GM18499 (cell line): ENCODE data around the gene MBD6.

Experiments used
- ATAC-seq: cut with Tn5 transposase; IDR thresholded peaks from one replicate; pipeline ENCODE4 v1.9.1; 2021; ENCODE audit warnings: moderate number of reproducible peaks; ENCODE audit not compliant: insufficient read depth, unreplicated experiment

MBD6 gene

GRCh38 chr12:57525615-57526383 is 3.2 kb downstream of the MBD6 start:
- no peak for ATAC-seq

DNA sequence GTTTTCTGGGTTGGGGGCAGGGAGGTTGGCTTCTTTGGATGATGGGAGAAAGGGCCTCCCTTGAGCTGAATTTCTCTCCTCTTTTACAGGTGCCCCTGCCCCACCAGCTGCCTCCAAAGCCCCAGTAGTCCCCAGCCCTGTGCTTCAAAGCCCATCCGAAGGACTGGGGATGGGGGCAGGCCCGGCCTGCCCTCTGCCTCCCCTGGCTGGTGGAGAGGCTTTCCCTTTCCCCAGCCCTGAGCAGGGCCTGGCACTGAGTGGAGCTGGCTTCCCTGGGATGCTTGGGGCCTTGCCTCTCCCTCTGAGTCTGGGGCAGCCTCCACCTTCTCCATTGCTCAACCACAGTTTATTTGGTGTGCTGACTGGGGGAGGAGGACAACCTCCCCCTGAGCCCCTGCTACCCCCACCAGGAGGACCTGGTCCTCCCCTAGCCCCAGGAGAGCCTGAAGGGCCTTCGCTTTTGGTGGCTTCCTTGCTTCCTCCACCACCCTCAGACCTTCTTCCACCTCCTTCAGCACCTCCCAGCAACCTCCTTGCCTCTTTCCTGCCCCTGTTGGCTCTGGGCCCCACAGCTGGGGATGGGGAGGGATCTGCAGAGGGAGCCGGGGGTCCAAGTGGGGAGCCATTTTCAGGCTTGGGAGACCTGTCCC is 4.0 kb downstream of the MBD6 start:
- no peak for ATAC-seq

- no peak for ATAC-seq
These were observed 4.6 kb downstream of the MBD6 start for GRCh38 chr12:57527184-57527583.

DNA sequence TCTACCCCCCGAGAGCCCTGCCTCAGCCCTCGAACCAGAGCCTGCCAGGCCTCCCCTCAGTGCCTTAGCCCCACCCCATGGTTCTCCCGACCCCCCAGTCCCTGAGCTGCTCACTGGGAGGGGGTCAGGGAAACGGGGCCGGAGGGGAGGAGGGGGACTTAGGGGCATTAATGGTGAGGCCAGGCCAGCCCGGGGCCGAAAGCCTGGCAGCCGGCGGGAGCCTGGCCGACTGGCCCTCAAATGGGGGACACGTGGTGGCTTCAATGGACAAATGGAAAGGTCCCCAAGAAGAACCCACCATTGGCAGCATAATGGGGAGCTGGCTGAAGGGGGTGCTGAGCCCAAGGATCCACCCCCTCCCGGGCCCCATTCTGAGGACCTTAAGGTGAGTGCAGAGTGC is 5.6 kb downstream of the MBD6 start:
- no peak for ATAC-seq

- no peak for ATAC-seq
These were observed 6.4 kb downstream of the MBD6 start for GRCh38 chr12:57528831-57529555.

DNA sequence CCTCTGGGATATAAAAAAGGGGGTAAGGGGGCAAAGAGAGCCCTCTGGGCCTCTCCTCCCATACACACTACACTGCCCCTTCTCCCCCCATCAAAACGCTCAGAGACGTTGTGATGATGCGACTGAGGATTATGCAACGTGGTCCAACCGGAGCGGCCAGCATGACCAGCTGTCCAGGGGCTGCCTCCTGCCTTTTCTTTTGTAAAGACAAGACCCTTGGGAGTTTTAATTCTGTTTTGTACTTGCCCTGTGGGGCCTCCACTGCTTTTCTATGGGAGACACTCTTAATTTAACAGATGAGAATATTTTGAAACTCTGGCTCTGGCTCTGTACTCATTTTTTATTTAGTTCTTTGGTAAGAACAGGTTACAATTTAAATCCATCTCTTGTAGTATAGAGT is 7.2 kb downstream of the MBD6 start:
- ATAC-seq, result no peak

- ATAC-seq, result no peak
These were observed 7.9 kb downstream of the MBD6 start for GRCh38 chr12:57530396-57531142.

DNA sequence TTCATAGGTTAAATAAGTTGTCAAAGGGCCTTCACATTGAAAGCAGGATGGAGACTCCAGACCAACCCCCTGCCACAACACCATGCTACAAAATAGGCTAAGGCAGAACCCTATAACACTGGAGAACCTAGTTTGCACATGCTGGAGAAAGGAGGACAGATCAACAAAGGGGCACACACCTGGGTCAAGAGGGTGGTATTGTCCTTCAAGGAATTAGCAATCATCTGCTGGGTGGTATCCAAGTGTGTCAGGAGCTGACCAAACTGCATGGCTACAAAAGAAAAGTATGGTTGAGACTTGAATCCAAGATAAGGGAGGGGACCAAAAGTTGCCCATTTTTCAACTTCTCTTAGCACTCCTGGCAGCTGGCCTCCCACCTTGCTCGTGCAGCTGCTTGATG is 9.2 kb downstream of the MBD6 start:
- ATAC-seq, result no peak

DNA sequence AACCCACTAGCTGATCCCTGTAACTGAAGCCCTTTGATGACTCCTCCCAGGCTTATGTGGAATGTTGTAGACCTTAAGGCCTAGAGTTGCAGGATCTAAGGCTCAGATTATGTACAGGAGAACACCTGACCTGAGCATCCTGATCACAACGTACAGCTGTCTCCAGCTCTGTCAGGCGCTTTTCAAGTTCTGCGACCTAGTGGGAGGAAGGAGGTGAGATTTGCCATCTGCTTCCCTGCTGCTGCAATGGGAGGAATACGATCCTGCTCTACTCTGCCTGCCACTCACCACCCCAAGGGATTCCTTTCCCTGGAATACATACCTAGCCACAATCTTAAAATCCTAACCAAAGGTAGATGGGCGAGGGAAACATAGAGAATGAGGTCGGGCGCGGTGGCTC is 10.5 kb downstream of the MBD6 start:
- ATAC-seq, result no peak

GRCh38 chr12:57534250-57534649 is 11.6 kb downstream of the MBD6 start:
- ATAC-seq, result no peak

- no peak for ATAC-seq
These were observed 12.4 kb downstream of the MBD6 start for GRCh38 chr12:57534991-57535543.

GRCh38 chr12:57535764-57536596 is 13.4 kb downstream of the MBD6 start:
- no peak for ATAC-seq

- no peak for ATAC-seq
These were observed 13.9 kb downstream of the MBD6 start for GRCh38 chr12:57536597-57536942.

DNA sequence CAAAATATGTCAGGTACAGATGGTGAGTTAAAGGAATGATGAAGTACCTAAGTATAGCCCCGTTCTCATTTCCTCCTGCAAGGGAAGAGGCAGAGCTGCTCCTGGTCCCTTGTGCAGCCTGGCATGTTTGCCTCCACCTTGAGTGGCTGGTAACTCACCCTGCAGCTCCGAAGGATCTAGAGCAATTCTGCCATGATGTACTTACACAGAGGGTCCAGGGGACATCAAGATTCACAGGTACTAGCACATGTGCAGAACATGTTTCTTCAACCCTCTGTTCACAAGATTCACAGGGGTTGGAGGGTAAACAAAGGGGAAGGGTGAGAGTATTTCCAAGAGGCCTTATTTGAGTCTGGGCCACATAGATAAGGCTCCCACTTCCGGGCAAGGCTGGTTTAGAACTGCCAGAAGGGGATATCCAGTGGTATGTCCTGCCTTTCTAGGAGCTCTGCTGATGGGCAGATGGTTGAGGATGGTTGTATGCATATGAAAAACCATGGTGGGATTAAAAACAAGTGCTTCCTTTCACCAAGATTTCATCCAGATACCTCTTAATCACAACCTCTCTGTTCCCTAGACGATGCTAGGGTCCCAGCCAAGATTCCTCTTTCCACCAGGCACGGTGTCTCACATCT is 16.6 kb downstream of the MBD6 start:
- no peak for ATAC-seq

DNA sequence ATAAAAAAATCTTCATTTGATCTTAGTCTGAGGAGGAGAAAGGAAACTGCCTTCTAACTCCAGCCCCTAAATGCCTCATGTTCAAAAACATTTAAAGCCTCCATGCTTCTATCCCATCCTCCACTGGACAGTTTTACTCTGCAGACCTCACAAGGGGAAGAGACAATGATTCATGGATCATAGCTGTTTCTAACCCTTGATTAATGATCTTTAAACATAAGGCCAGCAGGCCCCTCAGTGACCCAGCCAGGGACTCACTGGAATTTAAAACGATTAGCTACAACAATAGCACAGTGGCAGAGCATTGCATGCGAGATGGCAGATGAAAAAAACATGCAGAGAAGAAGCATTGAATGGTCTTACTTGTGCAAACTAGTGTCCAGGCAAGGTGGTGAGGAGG is 18.4 kb downstream of the MBD6 start:
- ATAC-seq, result no peak

- no peak for ATAC-seq
These were observed 19.1 kb downstream of the MBD6 start for GRCh38 chr12:57541717-57542116.

DNA sequence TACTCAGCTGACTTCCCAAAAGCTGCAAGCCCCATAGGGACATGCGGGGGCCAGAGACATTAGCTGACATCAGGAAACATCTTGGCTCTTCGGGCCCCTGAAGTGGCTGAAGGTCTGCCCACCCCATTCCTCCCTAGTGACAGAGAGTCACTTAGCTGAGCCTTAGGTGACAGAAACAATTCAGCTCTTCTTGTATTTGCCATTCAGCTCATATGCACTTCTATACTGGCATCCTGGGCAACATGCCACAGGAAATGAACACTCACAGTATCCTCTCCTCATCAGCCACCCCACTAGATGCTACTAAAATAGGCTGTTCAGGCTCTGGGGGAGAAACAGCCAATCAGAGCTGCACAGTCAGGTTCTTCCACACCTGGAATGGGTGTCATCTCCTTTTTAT is 21.0 kb downstream of the MBD6 start:
- no peak for ATAC-seq

GRCh38 chr12:57545809-57546437 is 23.3 kb downstream of the MBD6 start:
- no peak for ATAC-seq
